ENCODE data around the gene IGLL1. TPM values are rescaled to one million over a fixed set of nuclear protein-coding genes. Genes with fewer than 3 reads are reported as not detected.

The IGLL1 gene
- total RNA-seq, 1 experiment from 2014 or later: not detected

GRCh38 chr22:23604939-23605712 lies 25.0 kb upstream of the IGLL1 start:
- DNase-seq (ENCODE audit: low read depth, low spot score): no peak
- CTCF ChIA-PET: no interaction called here

GRCh38 chr22:23603266-23603665 lies 23.2 kb upstream of the IGLL1 start:
- ChIA-PET CTCF (no interaction called here), POLR2A (interaction anchor here (0.6 kb wide), 1 partner anchor 269 kb away, joined by 5 read pairs; no protein-coding TSS in a partner anchor)
- Histone ChIP-seq H3K4me1 (ENCODE audit: control insufficient read depth, insufficient read depth, low read length) (no peaks in the 10 kb centered on the region), H3K27me3 (ENCODE audit: control insufficient read depth, insufficient read depth, low read length) (no peaks in the 10 kb centered on the region), H3K9me3 (ENCODE audit: control insufficient read depth, insufficient read depth, low read depth, low read length) (no peaks in the 10 kb centered on the region), H3K4me3 (ENCODE audit: low read depth in 2 of 2, low read length in 2 of 2) (no peak overlapping the region), H3K36me3 (ENCODE audit: control insufficient read depth, insufficient read depth, low read length) (no peaks in the 10 kb centered on the region), H3K27ac (ENCODE audit: low read length) (no peak overlapping the region)
- intact Hi-C loops (cut with micrococcal nuclease; ENCODE audit: unreplicated experiment) (no loop called here), in situ Hi-C loops (cut with HindIII; ENCODE audit: low pct_unique_long_range_greater_than_20kb, low sequenced_read_pairs) (no loop called here)
- BruUV-seq (replicated peaks): no TSS peak
- ATAC-seq: no peak
- no peak for DNase-seq (ENCODE audit: low read depth, low spot score)
- TF ChIP-seq TCF7L2 (IDR thresholded peaks at IDR 0.05; ENCODE audit: low read depth, low read length): no peak
- no peak for TF ChIP-seq CTCF (IDR thresholded peaks at IDR 0.05)
- no peak for TF ChIP-seq REST (IDR thresholded peaks at IDR 0.05; ENCODE audit: insufficient read depth in 1 of 2, low read depth in 2 of 2, low read length in 1 of 2)

More at GRCh38 chr22:23604939-23605712, 25.0 kb upstream of the IGLL1 start:
- Histone ChIP-seq H3K27ac (ENCODE audit: low read length) (no peak overlapping the region), H3K4me3 (ENCODE audit: low read depth in 2 of 2, low read length in 2 of 2) (no peak overlapping the region), H3K4me1 (ENCODE audit: control insufficient read depth, insufficient read depth, low read length) (no peaks in the 10 kb centered on the region), H3K9me3 (ENCODE audit: control insufficient read depth, insufficient read depth, low read depth, low read length) (no peaks in the 10 kb centered on the region), H3K27me3 (ENCODE audit: control insufficient read depth, insufficient read depth, low read length) (no peaks in the 10 kb centered on the region), H3K36me3 (ENCODE audit: control insufficient read depth, insufficient read depth, low read length) (no peaks in the 10 kb centered on the region)
- no TSS peak for BruUV-seq (replicated peaks)
- POLR2A ChIA-PET: no interaction called here
- in situ Hi-C loops (cut with HindIII; ENCODE audit: low pct_unique_long_range_greater_than_20kb, low sequenced_read_pairs) (no loop called here), intact Hi-C loops (cut with micrococcal nuclease; ENCODE audit: unreplicated experiment) (no loop called here)
- no peak for TF ChIP-seq SIN3A (IDR thresholded peaks at IDR 0.05; ENCODE audit: borderline replicate concordance, insufficient read depth, low read depth, low read length)
- TF ChIP-seq POLR2AphosphoS5 (IDR thresholded peaks at IDR 0.05; ENCODE audit: low read depth, low read length): no peak
- TF ChIP-seq CTCF (IDR thresholded peaks at IDR 0.05): no peak
- TF ChIP-seq REST (IDR thresholded peaks at IDR 0.05; ENCODE audit: insufficient read depth in 1 of 2, low read depth in 2 of 2, low read length in 1 of 2): no peak
- no peak for TF ChIP-seq TCF7L2 (IDR thresholded peaks at IDR 0.05; ENCODE audit: low read depth, low read length)
- ATAC-seq: no peak

Measured in Panc1 (cell line).